HG03432 (cell line): ENCODE data around the gene GADD45GIP1.
A peak's percentile ranks its signal among the peaks of the same experiment; 100 is the strongest.
"Not testable (repeated sequence)": the region's sequence is repeated elsewhere in the genome, so short reads cannot be mapped to it uniquely, and the experiment has no call there.

Experiments used
- ATAC-seq: cut with Tn5 transposase; IDR thresholded peaks from one replicate; pipeline ENCODE4 v1.9.1; 2021; ENCODE audit warnings: mild to moderate bottlenecking, moderate library complexity; ENCODE audit not compliant: unreplicated experiment

GADD45GIP1 gene

GRCh38 chr19:12990431-12990830 lies 33.4 kb upstream of the GADD45GIP1 start:
- ATAC-seq: no peak

GRCh38 chr19:12987781-12988180 lies 30.8 kb upstream of the GADD45GIP1 start:
- no peak for ATAC-seq

- no peak for ATAC-seq
Measured at GRCh38 chr19:12987190-12987589, 30.2 kb upstream of the GADD45GIP1 start.

GRCh38 chr19:12986726-12987125 lies 29.7 kb upstream of the GADD45GIP1 start:
- no peak for ATAC-seq

- peak; percentile 45 for ATAC-seq
Measured at GRCh38 chr19:12985049-12985776, 28.2 kb upstream of the GADD45GIP1 start.

GRCh38 chr19:12984683-12985048 lies 27.6 kb upstream of the GADD45GIP1 start:
- ATAC-seq: no peak

- no peak for ATAC-seq
Measured at GRCh38 chr19:12984143-12984627, 27.2 kb upstream of the GADD45GIP1 start.

GRCh38 chr19:12983542-12984142 lies 26.6 kb upstream of the GADD45GIP1 start:
- ATAC-seq: no peak

- no peak for ATAC-seq
Measured at GRCh38 chr19:12983091-12983490, 26.1 kb upstream of the GADD45GIP1 start.

GRCh38 chr19:12982648-12983047 lies 25.6 kb upstream of the GADD45GIP1 start:
- no peak for ATAC-seq

GRCh38 chr19:12979974-12980373 lies 23.0 kb upstream of the GADD45GIP1 start:
- no peak for ATAC-seq

- ATAC-seq: not testable (repeated sequence)
Measured at GRCh38 chr19:12976109-12976508, 19.1 kb upstream of the GADD45GIP1 start.

GRCh38 chr19:12975221-12975741 lies 18.3 kb upstream of the GADD45GIP1 start:
- no peak for ATAC-seq

- ATAC-seq: no peak
Measured at GRCh38 chr19:12974301-12975220, 17.5 kb upstream of the GADD45GIP1 start.

- no peak for ATAC-seq
Measured at GRCh38 chr19:12973236-12973635, 16.2 kb upstream of the GADD45GIP1 start.

- no peak for ATAC-seq
Measured at GRCh38 chr19:12970070-12970820, 13.2 kb upstream of the GADD45GIP1 start.

- no peak for ATAC-seq
Measured at GRCh38 chr19:12969292-12969988, 12.4 kb upstream of the GADD45GIP1 start, which contains the start of gene DAND5. Gene DAND5 (plus strand): TSS chr19:12969576. CDS start chr19:12969661, 85 bp downstream.

- ATAC-seq: no peak
Measured at GRCh38 chr19:12967907-12968306, 10.9 kb upstream of the GADD45GIP1 start.

- no peak for ATAC-seq
Measured at GRCh38 chr19:12965812-12966135, 8.8 kb upstream of the GADD45GIP1 start.
